AG10803 (cell line): ENCODE measurements around the gene ST6GALNAC3.

Source experiments
- DNase-seq: peaks from one replicate; pipeline ENCODE4 v3.0.0; 2010; ENCODE audit warnings: low read depth
- H3K4me3 ChIP-seq: 2 replicates; pipeline ENCODE4 v1.5.1; 2011; ENCODE audit warnings: mild to moderate bottlenecking, low read length, control low read depth
- CTCF ChIP-seq: conservative IDR thresholded peaks from 2 replicates; pipeline ENCODE4 v1.5.1; 2011; ENCODE audit warnings: mild to moderate bottlenecking, low read length, control low read depth, inconsistent platforms

The ST6GALNAC3 gene

GRCh38 chr1:76247261-76247852, 172.8 kb downstream of the ST6GALNAC3 start:
- DNase-seq = no peak
- TF ChIP-seq CTCF = no peak
- no peak overlapping the region for H3K4me3 ChIP-seq

- TF ChIP-seq CTCF = no peak
- DNase-seq = no peak
- no peak overlapping the region for H3K4me3 ChIP-seq
These were observed 175.7 kb downstream of the ST6GALNAC3 start for GRCh38 chr1:76250271-76250670.

GRCh38 chr1:76252431-76252830, 177.9 kb downstream of the ST6GALNAC3 start:
- TF ChIP-seq CTCF = no peak
- H3K4me3 ChIP-seq = no peak overlapping the region
- no peak for DNase-seq

- H3K4me3 ChIP-seq = no peak overlapping the region
- peak; percentile 39 for DNase-seq
- TF ChIP-seq CTCF = no peak
These were observed 179.8 kb downstream of the ST6GALNAC3 start for GRCh38 chr1:76254104-76255030.

- TF ChIP-seq CTCF = no peak
- no peak for DNase-seq
- no peak overlapping the region for H3K4me3 ChIP-seq
These were observed 182.0 kb downstream of the ST6GALNAC3 start for GRCh38 chr1:76256289-76257223.

- no peak for TF ChIP-seq CTCF
- DNase-seq = no peak
- no peak overlapping the region for H3K4me3 ChIP-seq
These were observed 183.3 kb downstream of the ST6GALNAC3 start for GRCh38 chr1:76257823-76258222.
